Activated CD8-positive, alpha-beta memory T cell treated with anti-CD3 and anti-CD28 coated beads, Interleukin-2, amount 50 U/mL, for 1 hour (primary cell): ENCODE measurements around the gene QSOX1.

Source experiments
- DNase-seq: peaks from one replicate; pipeline ENCODE4 v3.0.0-alpha.2; 2020; ENCODE audit errors: extremely low read depth

Gene QSOX1

GRCh38 chr1:180234369-180235076, 79.9 kb downstream of the QSOX1 start:
- DNase-seq = no peak

GRCh38 chr1:180235077-180235501, 80.4 kb downstream of the QSOX1 start:
- no peak for DNase-seq

GRCh38 chr1:180235502-180236239, 81.0 kb downstream of the QSOX1 start:
- DNase-seq = no peak

- DNase-seq = no peak
These were observed 82.2 kb downstream of the QSOX1 start for GRCh38 chr1:180236698-180237509.

- DNase-seq = no peak
These were observed 83.3 kb downstream of the QSOX1 start for GRCh38 chr1:180237869-180238476.

- DNase-seq = no peak
These were observed 84.0 kb downstream of the QSOX1 start for GRCh38 chr1:180238675-180239074.

GRCh38 chr1:180239145-180240096, 84.8 kb downstream of the QSOX1 start:
- DNase-seq = no peak

GRCh38 chr1:180241716-180242544, 87.3 kb downstream of the QSOX1 start:
- DNase-seq = no peak

- no peak for DNase-seq
These were observed 89.0 kb downstream of the QSOX1 start for GRCh38 chr1:180243517-180244221.

GRCh38 chr1:180244840-180245239, 90.2 kb downstream of the QSOX1 start:
- no peak for DNase-seq

- DNase-seq = no peak
These were observed 91.9 kb downstream of the QSOX1 start for GRCh38 chr1:180246579-180246978.

GRCh38 chr1:180247061-180247460, 92.4 kb downstream of the QSOX1 start:
- no peak for DNase-seq

- DNase-seq = no peak
These were observed 92.9 kb downstream of the QSOX1 start for GRCh38 chr1:180247580-180247979.

- no peak for DNase-seq
These were observed 93.5 kb downstream of the QSOX1 start for GRCh38 chr1:180248176-180248575.

GRCh38 chr1:180248731-180249681, 94.3 kb downstream of the QSOX1 start:
- no peak for DNase-seq

GRCh38 chr1:180249725-180250498, 95.2 kb downstream of the QSOX1 start:
- no peak for DNase-seq

- DNase-seq = no peak
These were observed 95.8 kb downstream of the QSOX1 start for GRCh38 chr1:180250499-180250770.
